Gastroesophageal sphincter (tissue), 3 donors: ENCODE measurements around the gene GABRD.

Source experiments
- CTCF ChIP-seq, 4 experiments: fragments of 200-600 bp in 2 of 4; fragments of 450-650 bp in 2 of 4; sonication (generic) in 1 of 4; IDR thresholded peaks; one replicate each; pipeline ENCODE4 v1.5.1; 2017 to 2019; ENCODE audit warnings: antibody characterized with exemption in 4 of 4, mild to moderate bottlenecking in 2 of 4, moderate library complexity in 2 of 4
- EP300 ChIP-seq: sonication (generic); formaldehyde crosslinking; IDR thresholded peaks from one replicate; pipeline ENCODE4 v1.6.1; 2017; ENCODE audit warnings: antibody characterized with exemption, mild to moderate bottlenecking
- POLR2A ChIP-seq, 2 donors: fragments of 450-650 bp; IDR thresholded peaks; one replicate each; pipeline ENCODE4 v1.6.1; 2017; ENCODE audit warnings: antibody characterized with exemption in 2 of 2, mild to moderate bottlenecking in 2 of 2, moderate library complexity in 1 of 2
- POLR2AphosphoS5 ChIP-seq: sonication (generic); formaldehyde crosslinking; IDR thresholded peaks from one replicate; pipeline ENCODE4 v1.6.1; 2017; ENCODE audit warnings: antibody characterized with exemption

DNA sequence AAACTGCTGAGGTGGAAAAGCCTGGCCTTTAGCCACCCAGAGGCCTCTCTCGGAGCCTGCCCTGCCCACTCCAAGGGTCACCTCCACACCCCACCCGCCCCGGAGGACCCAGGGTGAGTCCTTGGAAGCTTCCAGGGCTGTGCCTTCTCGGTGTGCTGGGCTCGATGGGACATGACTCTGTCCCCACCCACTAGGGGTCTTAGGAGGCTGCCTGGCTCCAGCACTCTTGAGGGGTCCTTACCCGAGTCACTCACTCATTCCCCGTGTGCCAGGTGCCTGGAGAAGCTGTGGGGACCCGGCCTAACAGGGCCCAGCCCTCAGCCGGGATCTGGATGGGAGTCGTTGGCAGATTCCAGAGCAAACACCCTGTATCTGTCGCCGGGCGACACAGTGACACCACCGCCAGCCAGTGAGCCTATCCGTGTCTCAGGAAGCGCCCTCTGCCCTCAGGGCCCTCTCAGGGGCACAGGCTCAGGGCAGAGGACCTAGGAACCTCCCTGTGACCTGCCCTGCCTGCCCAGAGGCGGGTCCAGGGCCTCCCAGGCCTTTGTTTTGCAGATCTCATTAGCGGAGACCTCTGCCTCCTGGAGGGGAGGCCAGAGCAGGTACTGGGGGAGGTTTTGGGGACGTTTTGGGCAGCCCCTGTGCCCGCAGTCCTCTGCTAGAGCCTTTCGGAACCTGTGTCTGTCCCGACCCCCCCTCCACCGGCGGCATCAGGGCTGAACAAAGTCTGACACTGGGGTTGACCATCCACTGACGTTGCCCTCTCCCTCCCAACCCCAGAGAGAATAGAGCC, 28.0 kb downstream of the GABRD start:
- TF ChIP-seq CTCF (IDR thresholded peaks at IDR 0.05) (no peak), POLR2AphosphoS5 (no peak), POLR2A (IDR thresholded peaks at IDR 0.05) (no peak), EP300 (no peak)
